ENCODE measurements around the gene CTRL. TPM values are rescaled to one million over a fixed set of nuclear protein-coding genes. Genes with fewer than 3 reads are reported as not detected.

CTRL gene
- total RNA-seq, 6 experiments from 2014 or later, result 0.12 to 0.49 (median 0.44) TPM; not detected in 3

- Histone ChIP-seq H3K4me3 (peak overlapping the region in 2 of 3 donors; percentile 63 to 64), H3K36me3 (peaks cover 0 to 15% (median 7%) of the 10 kb centered on the region in 4 donors), H3K4me1 (peaks cover 0 to 40% (median 14%) of the 10 kb centered on the region in 4 donors), H3K27me3 (no peaks in the 10 kb centered on the region), H3K27ac (peak overlapping the region in 2 of 3 donors; percentile 21 to 83), H3K9me3 (no peaks in the 10 kb centered on the region)
- WGBS (ENCODE audit: insufficient coverage, low coverage, low lambda C conversion rate, missing lambda C conversion rate), result no CpG with 5 or more reads among the region's 27 CpGs
- peak; percentile 29 to 64 (median 62) for ATAC-seq
- no peak for TF ChIP-seq CTCF (IDR thresholded peaks at IDR 0.05)
- no peak for TF ChIP-seq POLR2A (IDR thresholded peaks at IDR 0.05)
- DNase-seq, result peak; percentile 77 to 96 (median 93)
- intact Hi-C loops (cut with DNase I), result no loop called here
Observed at GRCh38 chr16:67942510-67943255, 11.0 kb upstream of the CTRL start.

GRCh38 chr16:67942200-67942509 lies 10.5 kb upstream of the CTRL start:
- H3K27ac ChIP-seq, result peak overlapping the region in 2 of 3 donors; percentile 21 to 83
- peaks cover 0 to 45% (median 14%) of the 10 kb centered on the region in 4 donors for H3K4me1 ChIP-seq
- peak overlapping the region in 2 of 3 donors; percentile 63 to 64 for H3K4me3 ChIP-seq
- WGBS (ENCODE audit: insufficient coverage, low coverage, low lambda C conversion rate, missing lambda C conversion rate), result no CpG with 5 or more reads among the region's 6 CpGs
- DNase-seq, result no peak
- H3K27me3 ChIP-seq, result no peaks in the 10 kb centered on the region
- peak; percentile 6 to 33 (median 14) for ATAC-seq
- intact Hi-C loops (cut with DNase I), result no loop called here
- H3K36me3 ChIP-seq, result peaks cover 0 to 10% (median 4%) of the 10 kb centered on the region in 4 donors
- TF ChIP-seq CTCF (IDR thresholded peaks at IDR 0.05) (peak; percentile 42 to 61 (median 52)), POLR2A (IDR thresholded peaks at IDR 0.05) (no peak)
- H3K9me3 ChIP-seq, result no peaks in the 10 kb centered on the region

GRCh38 chr16:67941469-67942199 lies 10.0 kb upstream of the CTRL start:
- DNase-seq (no peak), ATAC-seq (no peak)
- Histone ChIP-seq H3K4me3 (no peak overlapping the region), H3K27me3 (no peaks in the 10 kb centered on the region), H3K27ac (peak overlapping the region in 1 of 3 donors; percentile 13), H3K9me3 (no peaks in the 10 kb centered on the region), H3K36me3 (peaks cover 0 to 5% (median 2%) of the 10 kb centered on the region in 4 donors), H3K4me1 (peaks cover 0 to 50% (median 14%) of the 10 kb centered on the region in 4 donors)
- WGBS (ENCODE audit: insufficient coverage, low coverage, low lambda C conversion rate, missing lambda C conversion rate), result 70% methylated on average over 8 of the region's 9 CpGs
- TF ChIP-seq POLR2A (IDR thresholded peaks at IDR 0.05) (no peak), CTCF (IDR thresholded peaks at IDR 0.05) (no peak)
- intact Hi-C loops (cut with DNase I), result no loop called here

- ATAC-seq, result no peak
- no peaks in the 10 kb centered on the region for H3K27me3 ChIP-seq
- TF ChIP-seq CTCF (IDR thresholded peaks at IDR 0.05), result no peak
- no peak for TF ChIP-seq POLR2A (IDR thresholded peaks at IDR 0.05)
- DNase-seq, result no peak
- H3K36me3 ChIP-seq, result no peaks in the 10 kb centered on the region
- no peak overlapping the region for H3K4me3 ChIP-seq
- H3K9me3 ChIP-seq, result no peaks in the 10 kb centered on the region
- H3K27ac ChIP-seq, result no peak overlapping the region
- peaks cover 0 to 50% (median 14%) of the 10 kb centered on the region in 4 donors for H3K4me1 ChIP-seq
- 85% methylated on average over 4 of the region's 5 CpGs for WGBS (ENCODE audit: insufficient coverage, low coverage, low lambda C conversion rate, missing lambda C conversion rate)
- intact Hi-C loops (cut with DNase I), result no loop called here
Observed at GRCh38 chr16:67940446-67941089, 8.9 kb upstream of the CTRL start.
